HepG2 (cell line): ENCODE results near the gene SEZ6. TPM values are rescaled to one million over a fixed set of nuclear protein-coding genes. Genes with fewer than 3 reads are reported as not detected.

Experiments
- BORCS8-MEF2B ChIP-seq: sonication (generic); formaldehyde crosslinking; IDR thresholded peaks from 2 replicates; pipeline ENCODE4 v1.8.0; 2022; ENCODE audit warnings: mild to moderate bottlenecking, missing genetic modification reagents
- CC2D1A ChIP-seq: sonication (generic); formaldehyde crosslinking; IDR thresholded peaks from 2 replicates; pipeline ENCODE4 v1.8.1; 2023; ENCODE audit warnings: mild to moderate bottlenecking, missing genetic modification reagents
- CREBL2 ChIP-seq: sonication (generic); formaldehyde crosslinking; IDR thresholded peaks from 2 replicates; pipeline ENCODE4 v1.8.1; 2023; ENCODE audit warnings: missing genetic modification reagents, mild to moderate bottlenecking, borderline replicate concordance
- FOXJ3 ChIP-seq: sonication (generic); formaldehyde crosslinking; IDR thresholded peaks from 2 replicates; pipeline ENCODE4 v1.4.0; 2020; ENCODE audit warnings: missing genetic modification reagents, mild to moderate bottlenecking, borderline replicate concordance
- HNRNPK ChIP-seq: fragments of 200-400 bp; formaldehyde crosslinking; IDR thresholded peaks from 2 replicates; pipeline ENCODE4 v1.6.1; 2018; ENCODE audit warnings: low read length, low read depth, moderate library complexity, mild to moderate bottlenecking; ENCODE audit not compliant: poor library complexity, severe bottlenecking
- NFYC ChIP-seq: IDR thresholded peaks from 2 replicates; pipeline ENCODE4 v1.6.1; 2016; ENCODE audit warnings: missing genetic modification reagents, missing compliant biosample characterization
- PCBP2 ChIP-seq: fragments of 200-400 bp; formaldehyde crosslinking; optimal IDR thresholded peaks from 2 replicates; pipeline ENCODE3; 2018; ENCODE audit warnings: low read length, low read depth; ENCODE audit not compliant: poor library complexity, severe bottlenecking
- SIX1 ChIP-seq: sonication (generic); formaldehyde crosslinking; IDR thresholded peaks from 2 replicates; pipeline ENCODE4 v1.4.0; 2020; ENCODE audit warnings: missing genetic modification reagents, borderline replicate concordance
- TSC22D2 ChIP-seq: sonication (generic); formaldehyde crosslinking; IDR thresholded peaks from 2 replicates; pipeline ENCODE4 v1.5.1; 2020; ENCODE audit warnings: missing genetic modification reagents, mild to moderate bottlenecking, borderline replicate concordance
- ZBTB49 ChIP-seq: sonication (generic); formaldehyde crosslinking; IDR thresholded peaks from 2 replicates; pipeline ENCODE4 v1.4.0; 2020; ENCODE audit warnings: missing genetic modification reagents, borderline replicate concordance
- ZFX ChIP-seq: sonication (generic); formaldehyde crosslinking; IDR thresholded peaks from 2 replicates; pipeline ENCODE4 v1.4.0; 2020; ENCODE audit warnings: mild to moderate bottlenecking, low read depth, missing genetic modification reagents, moderate library complexity
- ZNF225 ChIP-seq: sonication (generic); formaldehyde crosslinking; IDR thresholded peaks from 2 replicates; pipeline ENCODE4 v1.4.0; 2020; ENCODE audit warnings: mild to moderate bottlenecking, missing genetic modification reagents
- ZNF44 ChIP-seq: sonication (generic); formaldehyde crosslinking; IDR thresholded peaks from 2 replicates; pipeline ENCODE4 v1.5.1; 2020; ENCODE audit warnings: mild to moderate bottlenecking, missing genetic modification reagents
- ZNF530 ChIP-seq: sonication (generic); formaldehyde crosslinking; IDR thresholded peaks from 2 replicates; pipeline ENCODE4 v1.5.0; 2020; ENCODE audit warnings: low read depth, mild to moderate bottlenecking, missing genetic modification reagents
- ZNF572 ChIP-seq: sonication (generic); formaldehyde crosslinking; IDR thresholded peaks from 2 replicates; pipeline ENCODE4 v1.5.1; 2020; ENCODE audit warnings: mild to moderate bottlenecking, missing genetic modification reagents
- ZNF615 ChIP-seq: sonication (generic); formaldehyde crosslinking; IDR thresholded peaks from 2 replicates; pipeline ENCODE4 v1.5.0; 2020; ENCODE audit warnings: mild to moderate bottlenecking, missing genetic modification reagents, borderline replicate concordance
- ZNF841 ChIP-seq: sonication (generic); formaldehyde crosslinking; IDR thresholded peaks from 2 replicates; pipeline ENCODE4 v1.8.1; 2023; ENCODE audit warnings: missing genetic modification reagents, borderline replicate concordance
- polyA plus RNA-seq, 8 experiments: library from polyadenylated mRNA; depleted of rRNA in 3 of 8; stranded (reverse) in 7 of 8; unstranded in 1 of 8; fragments of >200 nt; fragmentation: Illumina TruSeq in 4 of 8; extraction: Trizol in 4 of 8; gene quantifications; 2 replicates each; pipeline versions ENCODE4 v1.2.1 to v1.2.3, GENCODE V29; 2011 to 2016; ENCODE audit warnings: low read depth in 4 of 8, missing spikeins in 1 of 8, mixed read lengths in 1 of 8; ENCODE audit not compliant: insufficient read depth in 1 of 8
- total RNA-seq, 5 experiments: library from RNA; depleted of rRNA; stranded (reverse); fragments of >200 nt; fragmentation: Illumina TruSeq; extraction: Trizol; gene quantifications; 2 replicates each; pipeline ENCODE4 v1.2.3, GENCODE V29; 2016; ENCODE audit warnings: low read depth in 1 of 5
- TF ChIP-seq, protein P1 (sequence below), 2 experiments: sonication (generic) in 1 of 2; formaldehyde crosslinking in 1 of 2; IDR thresholded peaks; 2 replicates each; pipeline versions ENCODE4 v1.5.1 to v1.6.1; 2011 to 2020; ENCODE audit warnings: borderline replicate concordance in 1 of 2, low read depth in 1 of 2, low read length in 1 of 2, mild to moderate bottlenecking in 1 of 2, missing genetic modification reagents in 1 of 2, moderate library complexity in 1 of 2
- TF ChIP-seq, protein P2 (sequence below): IDR thresholded peaks from 2 replicates; pipeline ENCODE4 v1.6.1; 2012; ENCODE audit warnings: low read length, improper control_type of control experiment

SEZ6 gene
- total and polyA plus RNA-seq, 2 of the 13 experiments (the other 11 are each of a cell fraction or from before 2014, with no cell fraction given) = not detected

DNA sequence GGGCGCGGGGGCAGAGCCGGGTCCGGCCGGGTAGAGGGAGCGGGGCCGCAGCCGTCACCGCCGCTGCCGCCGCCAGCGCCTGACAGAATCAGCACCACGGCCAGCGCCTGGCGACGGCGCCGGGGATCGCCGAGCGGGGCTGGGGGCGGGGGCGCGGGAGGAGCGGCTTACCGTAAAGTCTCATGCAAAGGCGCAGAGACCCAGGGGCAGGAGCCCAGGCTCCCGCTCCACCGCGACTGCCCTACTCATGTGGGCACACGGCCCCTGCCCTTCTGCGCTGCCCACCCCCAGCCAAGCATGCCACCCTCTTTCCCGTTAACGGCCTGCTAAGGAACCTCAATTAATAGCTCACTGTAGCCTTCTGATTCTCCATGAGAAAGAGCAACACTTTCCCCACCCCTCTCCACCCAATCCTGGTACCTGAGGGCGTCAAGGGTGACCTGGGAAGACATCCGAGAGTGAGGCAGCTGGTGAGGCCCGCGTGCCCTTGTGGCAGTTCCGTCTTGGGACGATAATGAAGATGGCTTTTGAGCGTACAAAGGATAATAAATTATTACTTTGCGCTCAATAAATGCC is at the start of gene SEZ6 (continued):
- TF ChIP-seq ZNF572 (CRISPR knock-in tag) (no peak), ZNF225 (CRISPR knock-in tag) (0 out of 2 replicates have a peak, but pooled peaks have one; percentile 57), ZNF530 (no peak), CC2D1A (CRISPR knock-in tag) (no peak), ZNF841 (CRISPR knock-in tag) (peak; percentile 92; the same call in 1 of the 2 replicates), TSC22D2 (CRISPR knock-in tag) (peak; percentile 99), ZFX (CRISPR knock-in tag) (no peak), SIX1 (CRISPR knock-in tag) (0 out of 2 replicates have a peak, but pooled peaks have one; percentile 24), PCBP2 (no peak), ZBTB49 (CRISPR knock-in tag) (peak; percentile 84; the same call in 1 of the 2 replicates), FOXJ3 (CRISPR knock-in tag) (no peak), NFYC (CRISPR knock-in tag) (no peak), HNRNPK (no peak), BORCS8-MEF2B (CRISPR knock-in tag) (peak; percentile 97), ZNF44 (CRISPR knock-in tag) (no peak), ZNF615 (CRISPR knock-in tag) (no peak), CREBL2 (CRISPR knock-in tag) (0 out of 2 replicates have a peak, but pooled peaks have one; percentile 58)
- TF ChIP-seq, protein P1, sequence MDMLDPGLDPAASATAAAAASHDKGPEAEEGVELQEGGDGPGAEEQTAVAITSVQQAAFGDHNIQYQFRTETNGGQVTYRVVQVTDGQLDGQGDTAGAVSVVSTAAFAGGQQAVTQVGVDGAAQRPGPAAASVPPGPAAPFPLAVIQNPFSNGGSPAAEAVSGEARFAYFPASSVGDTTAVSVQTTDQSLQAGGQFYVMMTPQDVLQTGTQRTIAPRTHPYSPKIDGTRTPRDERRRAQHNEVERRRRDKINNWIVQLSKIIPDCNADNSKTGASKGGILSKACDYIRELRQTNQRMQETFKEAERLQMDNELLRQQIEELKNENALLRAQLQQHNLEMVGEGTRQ (IDR thresholded peaks at IDR 0.05; ENCODE audit: low read depth, low read length) = no peak
- TF ChIP-seq, protein P1 (CRISPR knock-in tag; IDR thresholded peaks at IDR 0.05; ENCODE audit: borderline replicate concordance) = no peak
- TF ChIP-seq, protein P2, sequence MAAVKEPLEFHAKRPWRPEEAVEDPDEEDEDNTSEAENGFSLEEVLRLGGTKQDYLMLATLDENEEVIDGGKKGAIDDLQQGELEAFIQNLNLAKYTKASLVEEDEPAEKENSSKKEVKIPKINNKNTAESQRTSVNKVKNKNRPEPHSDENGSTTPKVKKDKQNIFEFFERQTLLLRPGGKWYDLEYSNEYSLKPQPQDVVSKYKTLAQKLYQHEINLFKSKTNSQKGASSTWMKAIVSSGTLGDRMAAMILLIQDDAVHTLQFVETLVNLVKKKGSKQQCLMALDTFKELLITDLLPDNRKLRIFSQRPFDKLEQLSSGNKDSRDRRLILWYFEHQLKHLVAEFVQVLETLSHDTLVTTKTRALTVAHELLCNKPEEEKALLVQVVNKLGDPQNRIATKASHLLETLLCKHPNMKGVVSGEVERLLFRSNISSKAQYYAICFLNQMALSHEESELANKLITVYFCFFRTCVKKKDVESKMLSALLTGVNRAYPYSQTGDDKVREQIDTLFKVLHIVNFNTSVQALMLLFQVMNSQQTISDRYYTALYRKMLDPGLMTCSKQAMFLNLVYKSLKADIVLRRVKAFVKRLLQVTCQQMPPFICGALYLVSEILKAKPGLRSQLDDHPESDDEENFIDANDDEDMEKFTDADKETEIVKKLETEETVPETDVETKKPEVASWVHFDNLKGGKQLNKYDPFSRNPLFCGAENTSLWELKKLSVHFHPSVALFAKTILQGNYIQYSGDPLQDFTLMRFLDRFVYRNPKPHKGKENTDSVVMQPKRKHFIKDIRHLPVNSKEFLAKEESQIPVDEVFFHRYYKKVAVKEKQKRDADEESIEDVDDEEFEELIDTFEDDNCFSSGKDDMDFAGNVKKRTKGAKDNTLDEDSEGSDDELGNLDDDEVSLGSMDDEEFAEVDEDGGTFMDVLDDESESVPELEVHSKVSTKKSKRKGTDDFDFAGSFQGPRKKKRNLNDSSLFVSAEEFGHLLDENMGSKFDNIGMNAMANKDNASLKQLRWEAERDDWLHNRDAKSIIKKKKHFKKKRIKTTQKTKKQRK = no peak
